Heart right ventricle (tissue), 16 donors: ENCODE measurements around the gene HLCS. TPM values are rescaled to one million over a fixed set of nuclear protein-coding genes. Genes with fewer than 3 reads are reported as not detected.

Source experiments
- ATAC-seq, 8 donors: fragments of 200-7000 bp; cut with Tn5 transposase; one replicate each; pipeline ENCODE4 v1.9.1; 2020; ENCODE audit warnings: mild to moderate bottlenecking in 8 of 8, moderate library complexity in 8 of 8, moderate number of reproducible peaks in 1 of 8
- DNase-seq, 2 donors: peaks; one replicate each; pipeline ENCODE4 v3.0.0-alpha.2; 2020
- H3K27ac ChIP-seq, 10 donors: fragments of 200-600 bp; sonication (generic) in 2 of 10; one replicate each; pipeline versions ENCODE4 v1.5.0 to v1.8.0; 2020 to 2022; ENCODE audit warnings: mild to moderate bottlenecking in 3 of 10
- H3K27me3 ChIP-seq, 7 donors: fragments of 200-600 bp; one replicate each; pipeline ENCODE4 v1.8.0; 2021 to 2022; ENCODE audit warnings: mild to moderate bottlenecking in 2 of 7
- H3K36me3 ChIP-seq, 9 donors: fragments of 200-600 bp; sonication (generic) in 1 of 9; one replicate each; pipeline versions ENCODE4 v1.5.0 to v1.8.0; 2020 to 2022; ENCODE audit warnings: mild to moderate bottlenecking in 2 of 9
- H3K4me1 ChIP-seq, 9 donors: fragments of 200-600 bp; sonication (generic) in 1 of 9; one replicate each; pipeline versions ENCODE4 v1.5.0 to v1.8.0; 2020 to 2022; ENCODE audit warnings: mild to moderate bottlenecking in 4 of 9
- H3K4me3 ChIP-seq, 10 donors: fragments of 200-600 bp; sonication (generic) in 2 of 10; one replicate each; pipeline versions ENCODE4 v1.5.0 to v1.8.0; 2020 to 2022; ENCODE audit warnings: mild to moderate bottlenecking in 7 of 10, moderate library complexity in 2 of 10
- H3K9me3 ChIP-seq, 11 donors: fragments of 200-600 bp in 10 of 11; sonication (generic) in 2 of 11; one replicate each; pipeline versions ENCODE4 v1.5.0 to v1.8.0; 2013 to 2022; ENCODE audit warnings: mild to moderate bottlenecking in 2 of 11, control low read depth in 1 of 11, moderate library complexity in 1 of 11
- WGBS, 2 donors: extraction: QIAGEN DNeasy Blood & Tissue Kit; methylation state at CpG; one replicate each; pipeline ENCODE4 v1.1.7; 2013; ENCODE audit warnings: inconsistent platforms in 1 of 2; 5-methylcytosine and 5-hydroxymethylcytosine counted together
- intact Hi-C, 10 donors: fragments of 100-400 bp; cut with DNase I; formaldehyde crosslinking; loops; one replicate each; pipeline versions ENCODE4 v1.11.1 to v1.14.2; 2022
- polyA plus RNA-seq, 2 donors: library from polyadenylated mRNA; stranded (reverse); fragments of 200-250 nt; gene quantifications; one replicate each; pipeline ENCODE4 v1.2.3, GENCODE V29; 2013
- total RNA-seq, 10 donors: library from RNA; stranded (reverse); fragmentation: NEBNext Ultra II Directional in 3 of 10; extraction: Animal tissue kit (Norgen Biotek cat#: 25700) in 3 of 10; gene quantifications; one replicate each; pipeline versions ENCODE4 v1.2.1 to v1.2.4, GENCODE V29; 2021 to 2023
- TF ChIP-seq, protein P1 (sequence below), 9 donors: fragments of 200-600 bp; sonication (generic) in 2 of 9; IDR thresholded peaks; one replicate each; pipeline versions ENCODE4 v1.5.0 to v1.8.0; 2021 to 2022; ENCODE audit warnings: antibody characterized with exemption in 9 of 9, mild to moderate bottlenecking in 5 of 9, moderate library complexity in 1 of 9
- donor health status: Arrhythmogenic right ventricular cardiomyopathy.
- donor health status: ischemic (EF 13 %, LVEDD 7.1; RV severe dilation, severe dysfunction).
- donor health status: healthy with polysubstance abuse.
- donor health status: DM: no; HTN: yes; CAD: no.
- donor health status: DM: no; HTN: no; CAD: no.
- donor health status: ischemic (EF 25% LVEDD 6.9; RV normal size, moderate dysfunction).
- donor health status: ischemic (EF 25% LVEDD 5.7; RV mildly dilated, moderate dysfunction).
- donor health status: healthy.
- donor health status: DM: yes; HTN: yes; CAD: no.
- donor health status: Ischemic cardiomyopathy.
- donor health status: ischemic (EF 35%, LVEDD 5.7; RV mildly dilated, moderate dysfunction).
- donor health status: nonischemic (EF 11% LVEDD 7.7; RV severe dilation, severe dysfunction).
- donor health status: DM: yes; HTN: yes; CAD: no.
- donor health status: PGD.
- donor health status: ischemic (EF 29% LVEDD 5.4; RV normal size, mild dysfunction).
- donor health status: nonischemic (EF 23%, LVEDD 6.1; RV moderate dilation, normal function).

HLCS gene
- total and polyA plus RNA-seq, 12 donors, result 2.0 to 9.6 (median 6.7) TPM

DNA sequence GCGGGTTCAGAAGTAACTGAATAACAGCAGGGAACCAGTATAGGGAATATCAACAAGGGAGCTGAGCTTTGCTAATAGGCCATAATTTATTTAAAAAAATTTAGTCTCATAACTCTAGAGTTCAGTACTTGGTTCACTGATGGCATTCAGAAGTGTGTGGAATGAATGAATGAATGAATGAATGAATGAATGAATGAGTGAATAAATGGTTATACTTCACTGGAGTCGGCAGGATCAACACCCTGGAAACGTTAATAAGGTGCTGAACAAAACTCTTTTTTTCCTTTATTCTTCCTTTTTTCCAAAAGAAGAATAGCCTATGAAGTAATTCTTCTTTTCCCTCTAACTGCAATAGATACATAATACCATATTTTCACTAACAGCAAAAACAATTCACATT lies 138.3 kb downstream of the HLCS start:
- Histone ChIP-seq H3K9me3 (no peaks in the 10 kb centered on the region), H3K4me3 (no peak overlapping the region), H3K36me3 (no peaks in the 10 kb centered on the region), H3K27ac (no peak overlapping the region), H3K27me3 (no peaks in the 10 kb centered on the region), H3K4me1 (peaks cover 0 to 4% (median 0%) of the 10 kb centered on the region in 9 donors)
- TF ChIP-seq, protein P1, sequence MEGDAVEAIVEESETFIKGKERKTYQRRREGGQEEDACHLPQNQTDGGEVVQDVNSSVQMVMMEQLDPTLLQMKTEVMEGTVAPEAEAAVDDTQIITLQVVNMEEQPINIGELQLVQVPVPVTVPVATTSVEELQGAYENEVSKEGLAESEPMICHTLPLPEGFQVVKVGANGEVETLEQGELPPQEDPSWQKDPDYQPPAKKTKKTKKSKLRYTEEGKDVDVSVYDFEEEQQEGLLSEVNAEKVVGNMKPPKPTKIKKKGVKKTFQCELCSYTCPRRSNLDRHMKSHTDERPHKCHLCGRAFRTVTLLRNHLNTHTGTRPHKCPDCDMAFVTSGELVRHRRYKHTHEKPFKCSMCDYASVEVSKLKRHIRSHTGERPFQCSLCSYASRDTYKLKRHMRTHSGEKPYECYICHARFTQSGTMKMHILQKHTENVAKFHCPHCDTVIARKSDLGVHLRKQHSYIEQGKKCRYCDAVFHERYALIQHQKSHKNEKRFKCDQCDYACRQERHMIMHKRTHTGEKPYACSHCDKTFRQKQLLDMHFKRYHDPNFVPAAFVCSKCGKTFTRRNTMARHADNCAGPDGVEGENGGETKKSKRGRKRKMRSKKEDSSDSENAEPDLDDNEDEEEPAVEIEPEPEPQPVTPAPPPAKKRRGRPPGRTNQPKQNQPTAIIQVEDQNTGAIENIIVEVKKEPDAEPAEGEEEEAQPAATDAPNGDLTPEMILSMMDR (IDR thresholded peaks at IDR 0.05), result no peak
- intact Hi-C loops, result no loop called here
- 90 to 92% methylated on average over 3 of the region's 3 CpGs for WGBS, 2 donors
- DNase-seq (no peak), ATAC-seq (no peak)

DNA sequence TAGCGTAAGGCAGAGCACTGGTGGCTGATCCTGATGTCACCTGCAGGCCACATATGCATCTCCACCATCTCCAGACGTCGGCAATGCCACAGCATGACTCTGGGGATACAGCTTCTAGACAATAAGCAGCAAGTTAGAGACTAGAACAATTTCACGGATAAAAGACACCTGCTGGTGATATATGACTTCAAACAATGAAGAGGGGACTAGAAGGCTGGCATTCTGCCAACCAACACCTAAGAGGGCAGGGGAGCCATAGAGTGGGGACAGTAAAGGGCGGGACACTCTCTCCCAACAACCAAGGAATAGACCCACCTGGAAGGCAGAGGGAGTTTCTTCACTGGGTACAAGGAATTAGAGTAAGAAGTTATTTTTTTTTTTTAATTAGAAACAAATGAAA lies 140.8 kb downstream of the HLCS start:
- Histone ChIP-seq H3K4me1 (no peaks in the 10 kb centered on the region), H3K36me3 (no peaks in the 10 kb centered on the region), H3K4me3 (no peak overlapping the region), H3K27ac (no peak overlapping the region), H3K9me3 (no peaks in the 10 kb centered on the region), H3K27me3 (no peaks in the 10 kb centered on the region)
- ATAC-seq, result no peak
- intact Hi-C loops, result no loop called here
- DNase-seq, result no peak
- WGBS, 2 donors, result 84 to 98% methylated on average over 5 of the region's 5 CpGs
- TF ChIP-seq, protein P1 (IDR thresholded peaks at IDR 0.05), result no peak

GRCh38 chr21:36821032-36821299 lies 145.5 kb downstream of the HLCS start:
- no peak for ATAC-seq
- Histone ChIP-seq H3K4me3 (no peak overlapping the region), H3K27me3 (no peaks in the 10 kb centered on the region), H3K36me3 (no peaks in the 10 kb centered on the region), H3K27ac (no peak overlapping the region), H3K9me3 (no peaks in the 10 kb centered on the region), H3K4me1 (no peaks in the 10 kb centered on the region)
- DNase-seq, result no peak
- 61 to 63% methylated on average over 7 of the region's 7 CpGs for WGBS, 2 donors
- TF ChIP-seq, protein P1 (IDR thresholded peaks at IDR 0.05), result no peak
- intact Hi-C loops, result loop anchor here in 1 of 10 donors (2.0 kb wide), 1 partner anchor 52 kb away; no protein-coding TSS in a partner anchor

DNA sequence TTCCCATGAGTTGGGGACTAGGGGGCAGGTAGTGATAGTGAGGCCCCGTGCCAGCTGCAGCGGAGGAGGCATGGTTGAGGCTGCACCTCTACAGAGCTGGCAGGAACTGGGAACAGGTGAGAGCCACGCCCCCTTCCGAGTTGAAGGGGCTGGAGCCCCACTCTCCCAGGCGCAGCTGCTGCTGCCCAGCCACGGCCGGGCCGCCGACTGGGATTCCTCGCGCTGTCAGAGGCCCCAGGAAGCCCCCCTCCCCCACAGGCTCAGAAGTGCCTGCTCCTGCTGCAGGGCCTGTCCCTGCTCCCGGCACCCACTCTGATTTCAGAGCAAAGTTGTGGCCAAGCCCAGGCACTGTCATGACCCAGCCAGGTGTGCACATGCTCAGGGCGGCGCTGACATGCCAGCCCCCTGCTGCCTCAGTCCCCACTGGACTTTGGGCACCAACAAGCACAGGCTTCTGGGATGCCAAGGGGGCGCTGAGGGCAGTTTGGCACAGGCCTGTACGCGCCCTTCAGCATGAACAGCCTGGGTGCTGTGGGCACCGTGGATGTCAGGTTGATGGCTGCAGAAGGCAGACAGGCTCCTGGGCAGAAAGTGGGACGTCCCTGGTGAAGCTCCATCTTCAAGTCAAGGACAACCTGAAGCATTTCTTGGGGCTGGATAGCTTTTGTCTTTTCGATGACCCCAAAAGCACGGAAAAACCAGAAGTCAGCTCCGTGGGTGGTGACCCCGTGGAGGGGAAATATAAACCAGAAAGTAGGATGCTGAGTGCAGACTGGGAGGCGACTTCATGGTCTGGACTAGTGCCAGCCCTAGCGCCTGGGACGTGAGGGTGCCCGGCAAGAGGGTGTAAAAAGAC lies 146.1 kb downstream of the HLCS start:
- ATAC-seq (peak in 1 of 8 donors; percentile 38), DNase-seq (no peak)
- Histone ChIP-seq H3K36me3 (no peaks in the 10 kb centered on the region), H3K9me3 (no peaks in the 10 kb centered on the region), H3K27ac (no peak overlapping the region), H3K27me3 (no peaks in the 10 kb centered on the region), H3K4me3 (no peak overlapping the region), H3K4me1 (no peaks in the 10 kb centered on the region)
- 74 to 80% methylated on average over 27 of the region's 27 CpGs for WGBS, 2 donors
- intact Hi-C loops, result loop anchor here in 1 of 10 donors (2.0 kb wide), 1 partner anchor 52 kb away; no protein-coding TSS in a partner anchor
- TF ChIP-seq, protein P1 (IDR thresholded peaks at IDR 0.05), result no peak
